ENCODE results near the gene DTNA. TPM values are rescaled to one million over a fixed set of nuclear protein-coding genes. Genes with fewer than 3 reads are reported as not detected.
"Not testable (repeated sequence)": the region's sequence is repeated elsewhere in the genome, so short reads cannot be mapped to it uniquely, and the experiment has no call there.

Gene DTNA
- total RNA-seq, 2 donors from 2014 or later = not detected

- no peaks in the 10 kb centered on the region for H3K36me3 Mint-ChIP-seq (ENCODE audit: low read depth)
- no peak overlapping the region for H3K27ac Mint-ChIP-seq
- no peaks in the 10 kb centered on the region for H3K9me3 ChIP-seq (ENCODE audit: control insufficient read depth, low read length, poor library complexity, severe bottlenecking)
- ATAC-seq (no peak), DNase-seq (no peak)
- no peaks in the 10 kb centered on the region for H3K4me1 Mint-ChIP-seq
- no peak overlapping the region for H3K4me3 Mint-ChIP-seq
- peaks cover 40% of the 10 kb centered on the region for H3K27me3 Mint-ChIP-seq
Observed at GRCh38 chr18:34890486-34891085, 180.5 kb downstream of the DTNA start.

- no peak for DNase-seq
- Mint-ChIP-seq H3K36me3 (ENCODE audit: low read depth) (no peaks in the 10 kb centered on the region), H3K27ac (no peak overlapping the region), H3K4me3 (no peak overlapping the region), H3K4me1 (no peaks in the 10 kb centered on the region), H3K27me3 (peaks cover 40% of the 10 kb centered on the region)
- no peak for ATAC-seq
- H3K9me3 ChIP-seq (ENCODE audit: control insufficient read depth, low read length, poor library complexity, severe bottlenecking) = no peaks in the 10 kb centered on the region
Observed at GRCh38 chr18:34892379-34892778, 182.3 kb downstream of the DTNA start.

GRCh38 chr18:34893239-34893638, 183.1 kb downstream of the DTNA start:
- ATAC-seq (no peak), DNase-seq (no peak)
- Mint-ChIP-seq H3K27me3 (peaks cover 40% of the 10 kb centered on the region), H3K4me3 (no peak overlapping the region), H3K36me3 (ENCODE audit: low read depth) (no peaks in the 10 kb centered on the region), H3K27ac (no peak overlapping the region), H3K4me1 (no peaks in the 10 kb centered on the region)
- no peaks in the 10 kb centered on the region for H3K9me3 ChIP-seq (ENCODE audit: control insufficient read depth, low read length, poor library complexity, severe bottlenecking)

GRCh38 chr18:34901299-34901698, 191.2 kb downstream of the DTNA start:
- no peak overlapping the region for H3K4me3 Mint-ChIP-seq
- H3K36me3 Mint-ChIP-seq (ENCODE audit: low read depth) = no peaks in the 10 kb centered on the region
- H3K27ac Mint-ChIP-seq = no peak overlapping the region
- H3K27me3 Mint-ChIP-seq = no peaks in the 10 kb centered on the region
- DNase-seq (no peak), ATAC-seq (no peak)
- no peaks in the 10 kb centered on the region for H3K9me3 ChIP-seq (ENCODE audit: control insufficient read depth, low read length, poor library complexity, severe bottlenecking)
- H3K4me1 Mint-ChIP-seq = no peaks in the 10 kb centered on the region

- Mint-ChIP-seq H3K4me3 (no peak overlapping the region), H3K36me3 (ENCODE audit: low read depth) (no peaks in the 10 kb centered on the region), H3K27me3 (peaks cover 6% of the 10 kb centered on the region), H3K27ac (no peak overlapping the region), H3K4me1 (no peaks in the 10 kb centered on the region)
- no peak for ATAC-seq
- no peak for DNase-seq
- H3K9me3 ChIP-seq (ENCODE audit: control insufficient read depth, low read length, poor library complexity, severe bottlenecking) = no peaks in the 10 kb centered on the region
Observed at GRCh38 chr18:34904994-34905393, 194.9 kb downstream of the DTNA start.

GRCh38 chr18:34906985-34907384, 196.9 kb downstream of the DTNA start:
- ATAC-seq; H3K27me3 Mint-ChIP-seq; H3K9me3 ChIP-seq (ENCODE audit: control insufficient read depth, low read length, poor library complexity, severe bottlenecking); DNase-seq; H3K36me3 Mint-ChIP-seq (ENCODE audit: low read depth); H3K27ac Mint-ChIP-seq; H3K4me3 Mint-ChIP-seq; H3K4me1 Mint-ChIP-seq: not testable (repeated sequence)

GRCh38 chr18:34909637-34910364, 199.7 kb downstream of the DTNA start:
- ATAC-seq (no peak), DNase-seq (no peak)
- no peaks in the 10 kb centered on the region for H3K36me3 Mint-ChIP-seq (ENCODE audit: low read depth)
- H3K27me3 Mint-ChIP-seq = peaks cover 11% of the 10 kb centered on the region
- H3K4me3 Mint-ChIP-seq = no peak overlapping the region
- no peaks in the 10 kb centered on the region for H3K4me1 Mint-ChIP-seq
- no peaks in the 10 kb centered on the region for H3K9me3 ChIP-seq (ENCODE audit: control insufficient read depth, low read length, poor library complexity, severe bottlenecking)
- H3K27ac Mint-ChIP-seq = no peak overlapping the region

GRCh38 chr18:34911081-34911480, 201.0 kb downstream of the DTNA start:
- Mint-ChIP-seq H3K36me3 (ENCODE audit: low read depth) (no peaks in the 10 kb centered on the region), H3K27ac (no peak overlapping the region), H3K27me3 (peaks cover 14% of the 10 kb centered on the region), H3K4me3 (no peak overlapping the region), H3K4me1 (no peaks in the 10 kb centered on the region)
- no peak for ATAC-seq
- H3K9me3 ChIP-seq (ENCODE audit: control insufficient read depth, low read length, poor library complexity, severe bottlenecking) = no peaks in the 10 kb centered on the region
- DNase-seq = no peak

GRCh38 chr18:34911661-34912384, 201.7 kb downstream of the DTNA start:
- Mint-ChIP-seq H3K27me3 (peaks cover 14% of the 10 kb centered on the region), H3K4me1 (peaks cover 2% of the 10 kb centered on the region), H3K36me3 (ENCODE audit: low read depth) (no peaks in the 10 kb centered on the region), H3K4me3 (no peak overlapping the region), H3K27ac (no peak overlapping the region)
- no peak for ATAC-seq
- no peak for DNase-seq
- H3K9me3 ChIP-seq (ENCODE audit: control insufficient read depth, low read length, poor library complexity, severe bottlenecking) = no peaks in the 10 kb centered on the region

GRCh38 chr18:34913837-34914661, 204.0 kb downstream of the DTNA start:
- DNase-seq = no peak
- ATAC-seq = no peak
- H3K27me3 Mint-ChIP-seq = peaks cover 14% of the 10 kb centered on the region
- no peak overlapping the region for H3K4me3 Mint-ChIP-seq
- H3K27ac Mint-ChIP-seq = no peak overlapping the region
- no peaks in the 10 kb centered on the region for H3K9me3 ChIP-seq (ENCODE audit: control insufficient read depth, low read length, poor library complexity, severe bottlenecking)
- H3K36me3 Mint-ChIP-seq (ENCODE audit: low read depth) = no peaks in the 10 kb centered on the region
- peaks cover 2% of the 10 kb centered on the region for H3K4me1 Mint-ChIP-seq

- H3K4me1 Mint-ChIP-seq = peaks cover 2% of the 10 kb centered on the region
- peaks cover 7% of the 10 kb centered on the region for H3K27me3 Mint-ChIP-seq
- DNase-seq = no peak
- H3K27ac Mint-ChIP-seq = no peak overlapping the region
- no peaks in the 10 kb centered on the region for H3K9me3 ChIP-seq (ENCODE audit: control insufficient read depth, low read length, poor library complexity, severe bottlenecking)
- no peak overlapping the region for H3K4me3 Mint-ChIP-seq
- no peak for ATAC-seq
- no peaks in the 10 kb centered on the region for H3K36me3 Mint-ChIP-seq (ENCODE audit: low read depth)
Observed at GRCh38 chr18:34915046-34915445, 204.9 kb downstream of the DTNA start.

GRCh38 chr18:34916539-34916938, 206.4 kb downstream of the DTNA start:
- H3K27ac Mint-ChIP-seq; H3K36me3 Mint-ChIP-seq (ENCODE audit: low read depth); ATAC-seq; H3K4me1 Mint-ChIP-seq; H3K4me3 Mint-ChIP-seq; DNase-seq; H3K9me3 ChIP-seq (ENCODE audit: control insufficient read depth, low read length, poor library complexity, severe bottlenecking): not testable (repeated sequence)
- peaks cover 14% of the 10 kb centered on the region for H3K27me3 Mint-ChIP-seq

GRCh38 chr18:34918856-34919255, 208.8 kb downstream of the DTNA start:
- Mint-ChIP-seq H3K36me3 (ENCODE audit: low read depth) (no peaks in the 10 kb centered on the region), H3K4me1 (peaks cover 5% of the 10 kb centered on the region), H3K27ac (no peak overlapping the region), H3K4me3 (no peak overlapping the region), H3K27me3 (peaks cover 20% of the 10 kb centered on the region)
- no peaks in the 10 kb centered on the region for H3K9me3 ChIP-seq (ENCODE audit: control insufficient read depth, low read length, poor library complexity, severe bottlenecking)
- ATAC-seq = no peak
- no peak for DNase-seq
